ENCODE results near the gene NELFE.

DNA sequence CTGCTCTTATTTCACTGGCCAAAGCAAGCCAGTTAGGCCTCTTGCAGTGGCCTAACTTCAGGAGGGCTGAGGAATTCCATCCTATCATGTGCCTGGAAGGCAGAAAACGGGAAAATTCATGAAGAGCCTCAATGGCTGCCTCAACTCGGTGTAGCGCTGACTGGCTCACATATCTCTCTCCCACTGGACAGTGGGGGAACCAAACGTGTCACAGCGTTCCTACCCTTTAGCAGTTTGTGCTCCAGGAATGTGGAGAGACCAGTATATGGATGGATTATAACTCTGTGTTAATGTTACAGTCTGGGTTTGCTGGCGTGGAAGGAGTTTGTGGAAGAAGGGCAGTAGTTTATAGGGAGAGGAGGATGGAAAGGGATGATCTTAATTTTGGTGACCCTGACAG is 43.0 kb downstream of the NELFE start:
- TF ChIP-seq, protein P1, sequence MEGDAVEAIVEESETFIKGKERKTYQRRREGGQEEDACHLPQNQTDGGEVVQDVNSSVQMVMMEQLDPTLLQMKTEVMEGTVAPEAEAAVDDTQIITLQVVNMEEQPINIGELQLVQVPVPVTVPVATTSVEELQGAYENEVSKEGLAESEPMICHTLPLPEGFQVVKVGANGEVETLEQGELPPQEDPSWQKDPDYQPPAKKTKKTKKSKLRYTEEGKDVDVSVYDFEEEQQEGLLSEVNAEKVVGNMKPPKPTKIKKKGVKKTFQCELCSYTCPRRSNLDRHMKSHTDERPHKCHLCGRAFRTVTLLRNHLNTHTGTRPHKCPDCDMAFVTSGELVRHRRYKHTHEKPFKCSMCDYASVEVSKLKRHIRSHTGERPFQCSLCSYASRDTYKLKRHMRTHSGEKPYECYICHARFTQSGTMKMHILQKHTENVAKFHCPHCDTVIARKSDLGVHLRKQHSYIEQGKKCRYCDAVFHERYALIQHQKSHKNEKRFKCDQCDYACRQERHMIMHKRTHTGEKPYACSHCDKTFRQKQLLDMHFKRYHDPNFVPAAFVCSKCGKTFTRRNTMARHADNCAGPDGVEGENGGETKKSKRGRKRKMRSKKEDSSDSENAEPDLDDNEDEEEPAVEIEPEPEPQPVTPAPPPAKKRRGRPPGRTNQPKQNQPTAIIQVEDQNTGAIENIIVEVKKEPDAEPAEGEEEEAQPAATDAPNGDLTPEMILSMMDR (IDR thresholded peaks at IDR 0.05; ENCODE audit: poor library complexity): no peak
- TF ChIP-seq EZH2 (IDR thresholded peaks at IDR 0.05; ENCODE audit: borderline replicate concordance): no peak
